Tibial nerve (tissue), 4 donors: Measurements from ENCODE around the gene C1orf216. TPM values are rescaled to one million over a fixed set of nuclear protein-coding genes. Genes with fewer than 3 reads are reported as not detected.
A peak's percentile ranks its signal among the peaks of the same experiment; 100 is the strongest.

Experiments
- DNase-seq, 2 donors: peaks; one replicate each; pipeline ENCODE4 v3.0.0-alpha.2; 2019; ENCODE audit warnings: low spot score in 2 of 2
- H3K27ac ChIP-seq, 4 donors: fragments of 200-600 bp; sonication (generic) in 3 of 4; one replicate each; pipeline ENCODE4 v1.5.1; 2017 to 2019; ENCODE audit warnings: mild to moderate bottlenecking in 1 of 4
- H3K27me3 ChIP-seq, 2 donors: fragments of 200-600 bp; sonication (generic) in 1 of 2; one replicate each; pipeline versions ENCODE4 v1.5.1 to v1.6.0; 2017 to 2019
- H3K36me3 ChIP-seq, 3 donors: fragments of 200-600 bp; sonication (generic); one replicate each; pipeline ENCODE4 v1.5.1; 2018 to 2019
- H3K4me1 ChIP-seq, 4 donors: fragments of 200-600 bp; sonication (generic) in 3 of 4; one replicate each; pipeline ENCODE4 v1.5.1; 2017 to 2019
- H3K4me3 ChIP-seq, 4 donors: fragments of 200-600 bp; sonication (generic) in 3 of 4; one replicate each; pipeline ENCODE4 v1.5.1; 2017 to 2019; ENCODE audit warnings: mild to moderate bottlenecking in 1 of 4, moderate library complexity in 1 of 4
- H3K9me3 ChIP-seq, 4 donors: fragments of 200-600 bp; sonication (generic) in 3 of 4; one replicate each; pipeline ENCODE4 v1.5.1; 2017 to 2019
- CTCF ChIP-seq, 5 experiments: fragments of 200-600 bp in 3 of 5; fragments of 450-650 bp in 2 of 5; sonication (generic) in 3 of 5; IDR thresholded peaks; one replicate each; pipeline ENCODE4 v1.5.1; 2016 to 2019; ENCODE audit warnings: antibody characterized with exemption in 5 of 5, mild to moderate bottlenecking in 3 of 5, moderate library complexity in 2 of 5
- EP300 ChIP-seq, 2 donors: sonication (generic); formaldehyde crosslinking; IDR thresholded peaks; one replicate each; pipeline ENCODE4 v1.6.1; 2017; ENCODE audit warnings: antibody characterized with exemption in 2 of 2, mild to moderate bottlenecking in 1 of 2
- POLR2A ChIP-seq, 2 donors: fragments of 450-650 bp; IDR thresholded peaks; one replicate each; pipeline ENCODE4 v1.6.1; 2017; ENCODE audit warnings: antibody characterized with exemption in 2 of 2, mild to moderate bottlenecking in 2 of 2, moderate library complexity in 2 of 2
- WGBS, 2 donors: methylation state at CpG; one replicate each; pipeline ENCODE4 v1.1.5; 2018; 5-methylcytosine and 5-hydroxymethylcytosine counted together
- total RNA-seq, 4 donors: library from RNA; depleted of rRNA; stranded (reverse); fragments of >200 nt; gene quantifications; one replicate each; pipeline ENCODE4 v1.1.0, GENCODE V29; 2016

Gene C1orf216
- total RNA-seq, 4 donors from 2014 or later = 23.4 to 28.3 (median 26.8) TPM

- H3K4me3 ChIP-seq = no peak overlapping the region
- peak in 1 of 2 donors; percentile 48 for DNase-seq
- no peaks in the 10 kb centered on the region for H3K27me3 ChIP-seq
- WGBS, 2 donors = 46 to 54% methylated on average over 10 to 11 of the region's 11 CpGs
- no peaks in the 10 kb centered on the region for H3K9me3 ChIP-seq
- TF ChIP-seq EP300 (IDR thresholded peaks at IDR 0.05) (no peak), CTCF (IDR thresholded peaks at IDR 0.05) (peak; percentile 79 to 85 (median 80))
- peaks cover 0 to 17% (median 2%) of the 10 kb centered on the region in 4 donors for H3K4me1 ChIP-seq
- H3K36me3 ChIP-seq = no peaks in the 10 kb centered on the region
- H3K27ac ChIP-seq = no peak overlapping the region
Observed at GRCh38 chr1:35726450-35727433, 8.1 kb upstream of the C1orf216 start.

GRCh38 chr1:35725596-35725995 lies 6.9 kb upstream of the C1orf216 start:
- 24 to 26% methylated on average over 10 of the region's 10 CpGs for WGBS, 2 donors
- Histone ChIP-seq H3K27me3 (no peaks in the 10 kb centered on the region), H3K4me3 (no peak overlapping the region), H3K4me1 (peaks cover 0 to 17% (median 2%) of the 10 kb centered on the region in 4 donors), H3K9me3 (no peaks in the 10 kb centered on the region), H3K36me3 (no peaks in the 10 kb centered on the region), H3K27ac (no peak overlapping the region)
- no peak for DNase-seq
- TF ChIP-seq POLR2A (IDR thresholded peaks at IDR 0.05) = no peak
- TF ChIP-seq EP300 (IDR thresholded peaks at IDR 0.05) = no peak
- TF ChIP-seq CTCF (IDR thresholded peaks at IDR 0.05) = no peak

- peaks cover 0 to 34% (median 12%) of the 10 kb centered on the region in 4 donors for H3K4me1 ChIP-seq
- DNase-seq = peak in 1 of 2 donors; percentile 56
- H3K27me3 ChIP-seq = no peaks in the 10 kb centered on the region
- 2 to 5% methylated on average over 9 to 10 of the region's 10 CpGs for WGBS, 2 donors
- peak overlapping the region; percentile 66 to 75 (median 71) for H3K4me3 ChIP-seq
- H3K27ac ChIP-seq = peak overlapping the region; percentile 78 to 91 (median 90)
- peaks cover 0 to 31% (median 0%) of the 10 kb centered on the region in 3 donors for H3K36me3 ChIP-seq
- peak in 1 of 2 donors; percentile 21 for TF ChIP-seq POLR2A (IDR thresholded peaks at IDR 0.05)
- TF ChIP-seq CTCF (IDR thresholded peaks at IDR 0.05) = no peak
- TF ChIP-seq EP300 (IDR thresholded peaks at IDR 0.05) = peak in 1 of 2 donors; percentile 15
- no peaks in the 10 kb centered on the region for H3K9me3 ChIP-seq
Observed at GRCh38 chr1:35717911-35718476, 690 bp downstream of the C1orf216 start.

GRCh38 chr1:35715568-35716002 lies 3.1 kb downstream of the C1orf216 start:
- Histone ChIP-seq H3K27ac (peak overlapping the region in 1 of 4 donors; percentile 4), H3K4me1 (peaks cover 0 to 34% (median 12%) of the 10 kb centered on the region in 4 donors), H3K36me3 (peaks cover 0 to 35% (median 0%) of the 10 kb centered on the region in 3 donors), H3K27me3 (no peaks in the 10 kb centered on the region), H3K4me3 (no peak overlapping the region), H3K9me3 (no peaks in the 10 kb centered on the region)
- WGBS, 2 donors = 31 to 66% methylated on average over 6 to 15 of the region's 15 CpGs
- TF ChIP-seq POLR2A (IDR thresholded peaks at IDR 0.05) = no peak
- peak; percentile 67 to 83 (median 75) for TF ChIP-seq CTCF (IDR thresholded peaks at IDR 0.05)
- no peak for TF ChIP-seq EP300 (IDR thresholded peaks at IDR 0.05)
- peak in 1 of 2 donors; percentile 35 for DNase-seq
